HCT116 (cell line): Measurements from ENCODE around the gene SLC44A3. TPM values are rescaled to one million over a fixed set of nuclear protein-coding genes. Genes with fewer than 3 reads are reported as not detected.

Experiments
- ATAC-seq: fragments of 200-7000 bp; cut with Tn5 transposase; 2 replicates; pipeline ENCODE4 v1.9.1; 2020; ENCODE audit warnings: mild to moderate bottlenecking, moderate library complexity
- BruUV-seq: library from RNA; stranded (reverse); fragments of 400-500 nt; replicated peaks from 2 replicates; lab custom pipeline; 2021; lab: Mats Ljungman, UMichigan
- CTCF ChIA-PET: fragments of 300-600 bp; sonication (Branson Sonifier 250); formaldehyde crosslinking; loops from one replicate; lab custom pipeline; 2021; ENCODE audit warnings: antibody characterized with exemption; lab: Charles Lee
- POLR2A ChIA-PET: fragments of 300-600, 350-600 bp; sonication (Branson Sonifier 250); formaldehyde crosslinking; loops from one replicate; lab custom pipeline; 2021; ENCODE audit warnings: antibody characterized with exemption; lab: Charles Lee
- RAD21 ChIA-PET, 2 experiments: fragments of 300-600 bp; sonication (Branson Sonifier 250); formaldehyde crosslinking; loops; one replicate each; lab custom pipeline; 2023; ENCODE audit warnings: low total read pairs in 2 of 2; ENCODE audit not compliant: uncharacterized antibody in 2 of 2, unreplicated experiment in 2 of 2, low non-redundant PET in 1 of 2; lab: Charles Lee
- DNase-seq: peaks from one replicate; pipeline ENCODE4 v3.0.0-alpha.2; 2010; ENCODE audit warnings: low read depth, low spot score
- H2AFZ ChIP-seq: fragments of 200-600 bp; shearing (Covaris generic), sonication (generic); 2 replicates; pipeline ENCODE4 v1.6.1; 2017; ENCODE audit warnings: low read depth, mixed run types, mixed read lengths, antibody characterized with exemption, low read length; ENCODE audit not compliant: poor library complexity, severe bottlenecking
- H3K27ac ChIP-seq: 2 replicates; pipeline ENCODE4 v1.5.1; 2012; ENCODE audit warnings: low read depth, low read length
- H3K27me3 ChIP-seq: fragments of 200-600 bp; sonication (generic); 2 replicates; pipeline ENCODE4 v1.6.1; 2016; ENCODE audit warnings: mixed run types, low read length, mixed read lengths; ENCODE audit not compliant: insufficient read depth
- H3K36me3 ChIP-seq, 2 experiments: fragments of 200-500 bp in 1 of 2; fragments of 200-600 bp in 1 of 2; sonication (Bioruptor generic) in 1 of 2; sonication (generic) in 1 of 2; 2 replicates each; pipeline versions ENCODE4 v1.5.1 to v1.6.1; 2014 to 2016; ENCODE audit warnings: low read length in 2 of 2, inconsistent platforms in 1 of 2, mixed read lengths in 1 of 2, mixed run types in 1 of 2; ENCODE audit not compliant: insufficient read depth in 2 of 2, control insufficient read depth in 1 of 2
- H3K4me1 ChIP-seq, 2 experiments: fragments of 200-600 bp in 1 of 2; sonication (generic) in 1 of 2; 2 replicates each; pipeline versions ENCODE4 v1.5.1 to v1.6.1; 2012 to 2017; ENCODE audit warnings: low read length in 2 of 2, inconsistent platforms in 1 of 2, mild to moderate bottlenecking in 1 of 2, mixed read lengths in 1 of 2, mixed run types in 1 of 2, moderate library complexity in 1 of 2; ENCODE audit not compliant: insufficient read depth in 2 of 2, control insufficient read depth in 1 of 2
- H3K4me2 ChIP-seq: fragments of 200-600 bp; sonication (generic); 2 replicates; pipeline ENCODE4 v1.6.1; 2017; ENCODE audit warnings: mixed run types, low read length, mixed read lengths
- H3K4me3 ChIP-seq, 2 experiments: fragments of 200-600 bp in 1 of 2; sonication (generic) in 1 of 2; replicated peaks in 1 of 2; 2 replicates each; pipeline ENCODE4 v1.5.1; 2011 to 2016; ENCODE audit warnings: low read length in 2 of 2, control low read depth in 1 of 2, low read depth in 1 of 2, mild to moderate bottlenecking in 1 of 2, mixed read lengths in 1 of 2, mixed run types in 1 of 2
- H3K79me2 ChIP-seq: fragments of 200-600 bp; sonication (generic); 2 replicates; pipeline ENCODE4 v1.6.1; 2017; ENCODE audit warnings: mild to moderate bottlenecking, mixed run types, low read length, moderate library complexity, mixed read lengths; ENCODE audit not compliant: insufficient read depth
- H3K9ac ChIP-seq: fragments of 200-600 bp; sonication (generic); 2 replicates; pipeline ENCODE4 v1.6.1; 2016; ENCODE audit warnings: low read length, mixed read lengths
- H3K9me2 ChIP-seq: fragments of 200-600 bp; sonication (generic), shearing (Covaris generic); 2 replicates; pipeline ENCODE4 v1.6.1; 2017; ENCODE audit warnings: mixed run types, mild to moderate bottlenecking, moderate library complexity; ENCODE audit not compliant: insufficient read depth
- H3K9me3 ChIP-seq, 2 experiments: fragments of 200-500 bp in 1 of 2; fragments of 200-600 bp in 1 of 2; sonication (Bioruptor generic) in 1 of 2; sonication (generic) in 1 of 2; 2 replicates each; pipeline ENCODE4 v1.6.1; 2014 to 2017; ENCODE audit warnings: low read length in 2 of 2, mixed read lengths in 2 of 2, inconsistent platforms in 1 of 2, low read depth in 1 of 2, mild to moderate bottlenecking in 1 of 2, mixed run types in 1 of 2, moderate library complexity in 1 of 2; ENCODE audit not compliant: control insufficient read depth in 1 of 2, insufficient read depth in 1 of 2
- H4K20me1 ChIP-seq: fragments of 200-600 bp; sonication (generic), shearing (Covaris generic); 2 replicates; pipeline ENCODE4 v1.6.1; 2017; ENCODE audit warnings: mixed run types, mild to moderate bottlenecking, moderate library complexity; ENCODE audit not compliant: insufficient read depth
- CBX3 ChIP-seq: IDR thresholded peaks from 2 replicates; pipeline ENCODE4 v1.6.1; 2012; ENCODE audit warnings: low read depth
- EGR1 ChIP-seq: IDR thresholded peaks from 2 replicates; pipeline ENCODE4 v1.6.1; 2012; ENCODE audit warnings: low read depth
- EZH2 ChIP-seq: fragments of 200-600 bp; sonication (generic); IDR thresholded peaks from 2 replicates; pipeline ENCODE4 v1.6.1; 2017; ENCODE audit warnings: antibody characterized with exemption, mixed run types
- EZH2phosphoT487 ChIP-seq: fragments of 200-600 bp; IDR thresholded peaks from 2 replicates; pipeline ENCODE4 v1.6.1; 2018; ENCODE audit warnings: antibody characterized with exemption, borderline replicate concordance
- FOSL1 ChIP-seq: IDR thresholded peaks from 2 replicates; pipeline ENCODE4 v1.6.1; 2012; ENCODE audit warnings: low read depth
- JUND ChIP-seq: IDR thresholded peaks from 2 replicates; pipeline ENCODE4 v1.6.1; 2012
- POLR2AphosphoS5 ChIP-seq: IDR thresholded peaks from 2 replicates; pipeline ENCODE4 v1.6.1; 2011; ENCODE audit warnings: mild to moderate bottlenecking, low read depth, low read length, moderate library complexity
- RAD21 ChIP-seq: IDR thresholded peaks from 2 replicates; pipeline ENCODE4 v1.6.1; 2012; ENCODE audit warnings: low read depth, mild to moderate bottlenecking
- SIN3A ChIP-seq: IDR thresholded peaks from 2 replicates; pipeline ENCODE4 v1.6.1; 2012; ENCODE audit warnings: low read depth
- SP1 ChIP-seq: IDR thresholded peaks from 2 replicates; pipeline ENCODE4 v1.6.1; 2012; ENCODE audit warnings: low read depth
- SRF ChIP-seq: IDR thresholded peaks from 2 replicates; pipeline ENCODE4 v1.6.1; 2012; ENCODE audit warnings: low read depth
- TCF7L2 ChIP-seq: IDR thresholded peaks from 2 replicates; pipeline ENCODE4 v1.7.0; 2011; ENCODE audit warnings: borderline replicate concordance, inconsistent platforms; ENCODE audit not compliant: insufficient read depth, insufficient read length; ENCODE audit errors: extremely low read depth
- YY1 ChIP-seq: IDR thresholded peaks from 2 replicates; pipeline ENCODE4 v1.6.1; 2011; ENCODE audit warnings: low read length, low read depth, moderate library complexity, mild to moderate bottlenecking; ENCODE audit not compliant: insufficient replicate concordance; ENCODE audit errors: extremely low read depth
- ZFX ChIP-seq: fragments of 450-650 bp; IDR thresholded peaks from 2 replicates; pipeline ENCODE4 v1.6.1; 2017
- ZNF274 ChIP-seq: fragments of 200-500 bp; sonication (Bioruptor generic); IDR thresholded peaks from 2 replicates; pipeline ENCODE4 v1.6.1; 2014; ENCODE audit warnings: mild to moderate bottlenecking, low read depth, low read length, inconsistent platforms
- intact Hi-C: fragments of 100-400 bp; cut with micrococcal nuclease; formaldehyde crosslinking; loops from 2 replicates; pipeline ENCODE4 v1.10.0; 2022
- total RNA-seq: library from RNA; stranded (reverse); gene quantifications from one replicate; pipeline ENCODE4 v1.2.1, GENCODE V29; 2021; ENCODE audit not compliant: unreplicated experiment
- TF ChIP-seq, protein P1 (sequence below): IDR thresholded peaks from 2 replicates; pipeline ENCODE4 v1.6.1; 2012; ENCODE audit warnings: low read depth
- TF ChIP-seq, protein P2 (sequence below): IDR thresholded peaks from 2 replicates; pipeline ENCODE4 v1.6.1; 2012

SLC44A3 gene
- total RNA-seq, 1 experiment from 2014 or later = 9.6 TPM

DNA sequence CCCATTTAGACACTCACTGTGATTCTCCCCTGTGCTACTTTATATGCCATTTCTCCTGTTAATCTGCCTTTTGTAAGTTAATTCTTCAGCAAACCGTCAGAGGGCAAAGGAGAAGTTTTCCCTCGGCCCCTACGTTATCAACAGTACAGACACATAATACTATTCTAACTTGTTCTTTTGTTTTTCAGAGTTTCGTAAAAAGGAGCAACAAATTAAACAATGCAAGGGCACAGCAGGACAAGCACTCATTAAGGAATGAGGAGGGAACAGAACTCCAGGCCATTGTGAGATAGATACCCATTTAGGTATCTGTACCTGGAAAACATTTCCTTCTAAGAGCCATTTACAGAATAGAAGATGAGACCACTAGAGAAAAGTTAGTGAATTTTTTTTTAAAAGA lies 74.5 kb downstream of the SLC44A3 start:
- no peak overlapping the region for H3K4me2 ChIP-seq
- peaks cover 26 to 32% of the 10 kb centered on the region in 2 experiments; a peak in 3 of 4 replicates for H3K36me3 ChIP-seq
- no peak overlapping the region for H3K4me3 ChIP-seq
- no peaks in the 10 kb centered on the region for H3K79me2 ChIP-seq
- no TSS peak for BruUV-seq
- no peak overlapping the region for H2AFZ ChIP-seq
- no peaks in the 10 kb centered on the region for H3K9me2 ChIP-seq
- TF ChIP-seq SRF = no peak
- TF ChIP-seq EGR1 = no peak
- no peak for TF ChIP-seq POLR2AphosphoS5
- TF ChIP-seq CBX3 = no peak
- no peak for TF ChIP-seq TCF7L2
- TF ChIP-seq SIN3A = no peak
- no peak for TF ChIP-seq JUND
- no peak for TF ChIP-seq SP1
- TF ChIP-seq ZNF274 = no peak
- no peak for TF ChIP-seq ZFX
- no peak for TF ChIP-seq RAD21
- TF ChIP-seq EZH2 = no peak
- no peak for TF ChIP-seq YY1
- TF ChIP-seq FOSL1 = no peak
- TF ChIP-seq, protein P1, sequence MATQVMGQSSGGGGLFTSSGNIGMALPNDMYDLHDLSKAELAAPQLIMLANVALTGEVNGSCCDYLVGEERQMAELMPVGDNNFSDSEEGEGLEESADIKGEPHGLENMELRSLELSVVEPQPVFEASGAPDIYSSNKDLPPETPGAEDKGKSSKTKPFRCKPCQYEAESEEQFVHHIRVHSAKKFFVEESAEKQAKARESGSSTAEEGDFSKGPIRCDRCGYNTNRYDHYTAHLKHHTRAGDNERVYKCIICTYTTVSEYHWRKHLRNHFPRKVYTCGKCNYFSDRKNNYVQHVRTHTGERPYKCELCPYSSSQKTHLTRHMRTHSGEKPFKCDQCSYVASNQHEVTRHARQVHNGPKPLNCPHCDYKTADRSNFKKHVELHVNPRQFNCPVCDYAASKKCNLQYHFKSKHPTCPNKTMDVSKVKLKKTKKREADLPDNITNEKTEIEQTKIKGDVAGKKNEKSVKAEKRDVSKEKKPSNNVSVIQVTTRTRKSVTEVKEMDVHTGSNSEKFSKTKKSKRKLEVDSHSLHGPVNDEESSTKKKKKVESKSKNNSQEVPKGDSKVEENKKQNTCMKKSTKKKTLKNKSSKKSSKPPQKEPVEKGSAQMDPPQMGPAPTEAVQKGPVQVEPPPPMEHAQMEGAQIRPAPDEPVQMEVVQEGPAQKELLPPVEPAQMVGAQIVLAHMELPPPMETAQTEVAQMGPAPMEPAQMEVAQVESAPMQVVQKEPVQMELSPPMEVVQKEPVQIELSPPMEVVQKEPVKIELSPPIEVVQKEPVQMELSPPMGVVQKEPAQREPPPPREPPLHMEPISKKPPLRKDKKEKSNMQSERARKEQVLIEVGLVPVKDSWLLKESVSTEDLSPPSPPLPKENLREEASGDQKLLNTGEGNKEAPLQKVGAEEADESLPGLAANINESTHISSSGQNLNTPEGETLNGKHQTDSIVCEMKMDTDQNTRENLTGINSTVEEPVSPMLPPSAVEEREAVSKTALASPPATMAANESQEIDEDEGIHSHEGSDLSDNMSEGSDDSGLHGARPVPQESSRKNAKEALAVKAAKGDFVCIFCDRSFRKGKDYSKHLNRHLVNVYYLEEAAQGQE = no peak
- TF ChIP-seq EZH2phosphoT487 = no peak
- TF ChIP-seq, protein P2, sequence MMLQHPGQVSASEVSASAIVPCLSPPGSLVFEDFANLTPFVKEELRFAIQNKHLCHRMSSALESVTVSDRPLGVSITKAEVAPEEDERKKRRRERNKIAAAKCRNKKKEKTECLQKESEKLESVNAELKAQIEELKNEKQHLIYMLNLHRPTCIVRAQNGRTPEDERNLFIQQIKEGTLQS = no peak
- TF ChIP-seq, all 23 proteins: peak for 0
- peaks cover 11 to 13% of the 10 kb centered on the region in 2 experiments for H3K4me1 ChIP-seq
- POLR2A ChIA-PET = no interaction called here
- no peaks in the 10 kb centered on the region for H3K27me3 ChIP-seq
- ATAC-seq = no peak
- no peaks in the 10 kb centered on the region for H3K9me3 ChIP-seq
- no peaks in the 10 kb centered on the region for H4K20me1 ChIP-seq
- CTCF ChIA-PET = no interaction called here
- H3K9ac ChIP-seq = no peak overlapping the region
- intact Hi-C loops = no loop called here
- DNase-seq = no peak
- H3K27ac ChIP-seq = no peak overlapping the region
- RAD21 ChIA-PET = no interaction called here
